ENCODE results near the gene BIN2.

The BIN2 gene

DNA sequence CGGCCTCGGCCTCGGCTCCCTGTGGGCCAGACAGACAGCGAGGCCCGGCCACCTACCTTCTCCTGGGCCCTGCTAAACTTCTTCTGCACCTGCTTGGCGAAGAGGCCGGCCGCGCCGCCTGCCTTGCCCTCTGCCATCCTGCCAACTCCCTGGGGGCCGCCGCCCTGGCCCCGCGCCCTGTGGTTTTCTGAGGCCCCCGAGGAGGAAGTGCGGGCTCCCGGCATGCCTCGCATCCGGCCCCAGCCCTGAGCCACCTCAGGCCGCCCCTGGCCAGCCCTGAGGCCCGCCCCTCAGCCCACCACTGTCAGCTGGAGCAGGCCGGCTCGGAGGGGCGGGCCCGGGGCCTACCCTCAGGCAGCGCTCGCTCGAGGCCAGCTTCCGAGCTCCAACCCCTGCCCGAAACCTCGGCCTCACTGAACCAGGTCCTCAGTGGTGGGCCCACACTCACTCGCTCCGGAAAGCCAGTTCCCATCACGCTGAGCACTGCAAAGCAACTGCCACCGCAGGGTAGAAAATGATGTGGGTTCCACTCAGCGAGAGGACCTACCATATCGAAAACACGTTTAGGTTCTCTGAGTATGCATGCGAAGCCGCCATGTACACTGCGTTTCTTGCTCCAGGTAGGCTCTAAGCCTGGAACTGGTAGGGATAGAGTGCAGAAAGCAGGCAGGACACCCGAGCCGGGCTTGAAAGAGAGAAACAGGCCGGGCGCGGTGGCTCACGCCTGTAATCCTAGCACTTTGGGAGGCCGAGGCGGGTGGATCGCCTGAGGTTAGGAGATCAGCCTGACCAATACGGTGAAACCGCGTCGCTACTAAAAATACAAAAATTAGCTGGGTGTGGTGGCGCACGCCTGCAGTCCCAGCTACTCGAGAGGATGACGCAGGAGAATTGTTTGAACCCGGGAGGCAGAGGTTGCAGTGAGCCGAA lies at the start of gene BIN2:
Gene BIN2, minus strand, starts transcription at position 209 of the 930 bp plus-strand sequence. Its CDS starts 72 bp downstream, at position 137.
- DNase-seq = peak; percentile 55

DNA sequence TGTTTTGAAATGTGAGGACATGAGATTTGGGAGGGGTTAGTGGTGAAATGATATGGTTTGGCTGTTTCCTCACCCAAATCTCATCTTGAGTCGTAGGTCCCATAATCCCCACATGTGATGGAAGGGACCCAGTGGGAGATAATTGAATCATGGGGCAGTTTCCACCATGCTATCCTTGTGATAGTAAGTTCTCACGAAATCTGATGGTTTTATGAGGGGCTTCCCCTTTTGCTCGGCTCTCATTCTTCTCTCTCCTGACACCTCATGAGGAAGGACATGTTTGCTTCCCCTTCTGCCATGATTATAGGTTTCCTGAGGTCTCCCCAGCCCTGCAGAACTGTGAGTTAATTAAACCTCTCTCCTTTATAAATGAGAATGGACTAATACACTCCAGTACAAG lies 49.2 kb upstream of the BIN2 start:
- peak; percentile 55 for DNase-seq

DNA sequence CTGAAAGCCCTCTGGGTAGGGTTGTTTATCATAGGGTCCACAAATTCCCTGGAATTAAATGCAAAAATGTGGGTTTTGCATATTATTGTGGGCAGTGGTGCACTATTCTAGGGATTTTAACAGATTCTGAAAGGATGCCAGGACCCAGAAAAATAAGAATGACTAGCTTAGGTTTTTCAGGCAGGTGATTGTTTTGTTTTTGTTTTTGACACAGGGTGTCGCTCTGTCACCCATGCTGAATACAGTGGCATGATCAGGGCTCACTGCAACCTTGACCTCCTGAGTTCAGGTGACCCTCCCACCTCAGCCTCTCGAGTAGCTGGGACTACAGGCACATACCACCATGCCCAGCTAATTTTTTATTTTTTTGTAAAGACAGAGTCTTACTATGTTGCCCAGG lies 48.0 kb upstream of the BIN2 start:
- no peak for DNase-seq

GRCh38 chr12:51371295-51371953 lies 47.5 kb upstream of the BIN2 start:
- DNase-seq = peak; percentile 52

GRCh38 chr12:51370667-51371066 lies 46.7 kb upstream of the BIN2 start:
- DNase-seq = no peak

GRCh38 chr12:51369581-51369980 lies 45.6 kb upstream of the BIN2 start:
- no peak for DNase-seq

- DNase-seq = peak; percentile 85
Observed at GRCh38 chr12:51368640-51369517, 44.9 kb upstream of the BIN2 start.

DNA sequence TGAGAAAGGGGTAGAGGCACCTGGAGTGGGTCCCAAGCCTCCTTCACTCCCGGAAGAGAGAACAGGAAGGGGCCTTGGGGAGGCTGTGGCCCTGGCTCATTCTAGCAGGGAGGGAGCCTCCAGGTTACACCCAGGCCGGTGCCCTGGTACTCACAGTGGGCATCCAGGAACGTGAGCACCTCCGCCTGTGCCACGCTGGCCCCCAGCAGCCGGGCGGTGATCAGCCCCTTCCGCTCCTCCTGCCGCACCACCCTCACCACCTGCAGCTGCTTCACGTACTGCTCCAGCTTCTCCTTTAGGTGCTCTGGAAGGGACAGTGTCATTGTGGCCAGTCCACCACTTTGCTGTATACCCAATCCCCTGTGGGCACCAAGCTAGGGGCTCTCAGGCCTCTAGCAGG lies 41.3 kb upstream of the BIN2 start:
- DNase-seq = no peak

GRCh38 chr12:51364001-51364400 lies 40.0 kb upstream of the BIN2 start:
- no peak for DNase-seq

- DNase-seq = no peak
Observed at GRCh38 chr12:51362747-51363342, 38.9 kb upstream of the BIN2 start.

DNA sequence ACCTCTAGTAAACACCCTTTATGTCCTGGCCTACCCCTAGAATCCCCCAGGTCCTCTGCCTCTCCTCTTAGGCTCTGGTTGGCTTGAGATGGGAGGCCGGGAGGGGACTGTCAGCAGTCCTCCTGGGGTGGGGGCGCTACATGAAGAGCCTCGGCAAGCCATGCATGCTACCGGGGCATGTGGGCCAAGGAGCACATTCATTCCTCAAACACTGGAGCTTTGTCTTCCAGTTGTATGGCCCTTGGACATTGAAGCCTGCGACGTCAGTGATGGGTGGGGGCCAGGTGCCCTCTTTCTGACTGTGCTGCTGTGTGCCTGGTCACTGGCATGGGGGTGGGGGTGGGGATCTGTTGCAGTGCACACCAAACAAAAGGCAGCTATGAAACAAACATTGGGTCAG lies 38.3 kb upstream of the BIN2 start:
- no peak for DNase-seq

GRCh38 chr12:51361161-51362016 lies 37.4 kb upstream of the BIN2 start:
- no peak for DNase-seq

- no peak for DNase-seq
Observed at GRCh38 chr12:51360315-51360714, 36.3 kb upstream of the BIN2 start.

GRCh38 chr12:51359851-51360250 lies 35.9 kb upstream of the BIN2 start:
- no peak for DNase-seq

DNA sequence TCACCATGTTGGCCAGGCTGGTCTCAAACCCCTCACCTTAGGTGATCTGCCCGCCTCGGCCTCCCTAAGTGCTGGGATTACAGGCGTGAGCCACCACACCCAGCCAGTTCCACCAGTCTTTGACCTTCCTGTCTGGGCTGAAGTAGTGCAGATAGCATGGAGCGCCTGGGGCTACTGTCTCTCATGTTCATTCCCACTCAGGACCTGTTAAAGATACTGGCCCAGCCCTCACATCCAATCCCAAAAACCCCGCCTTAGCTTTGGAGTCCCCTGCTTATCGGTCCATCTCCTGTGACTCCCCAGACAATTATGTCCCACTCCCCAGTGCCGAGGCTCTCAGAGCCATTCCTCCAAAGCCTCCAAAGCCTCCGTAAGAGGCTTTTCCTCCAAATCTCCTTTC lies 34.5 kb upstream of the BIN2 start:
- DNase-seq = no peak

DNA sequence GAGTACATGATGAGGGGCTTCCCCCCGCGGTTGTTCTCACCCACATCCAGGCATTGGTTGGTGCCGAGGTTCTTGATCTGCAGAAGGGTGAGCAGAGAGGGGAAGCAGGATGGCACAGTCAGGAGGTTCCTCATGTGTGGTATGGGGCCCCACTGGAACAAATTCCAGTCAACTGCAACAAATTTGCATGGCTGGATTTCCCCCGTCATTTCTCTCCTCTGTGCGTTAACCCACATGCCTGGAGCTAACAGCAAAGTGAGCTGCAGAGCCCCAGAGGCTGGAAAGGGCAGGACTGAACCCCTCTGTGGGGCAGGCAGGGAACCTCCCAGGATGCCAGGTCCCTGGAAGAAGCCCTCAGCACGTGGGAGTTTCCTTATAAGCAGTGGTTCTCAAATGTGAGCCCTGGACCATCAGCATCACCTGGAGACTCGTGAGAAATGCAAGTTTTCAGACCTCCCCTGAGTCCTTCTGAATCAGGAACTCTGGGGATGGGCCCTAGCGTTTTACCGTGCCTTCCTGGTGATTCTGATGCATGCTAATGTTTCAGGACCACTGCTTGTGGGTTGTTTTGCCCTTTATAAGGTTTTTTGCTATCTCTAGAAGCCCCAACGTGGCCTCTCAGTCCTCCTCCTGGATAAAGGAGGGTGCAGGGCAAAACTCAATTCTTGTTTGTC lies 33.5 kb upstream of the BIN2 start:
- DNase-seq = peak; percentile 66

DNA sequence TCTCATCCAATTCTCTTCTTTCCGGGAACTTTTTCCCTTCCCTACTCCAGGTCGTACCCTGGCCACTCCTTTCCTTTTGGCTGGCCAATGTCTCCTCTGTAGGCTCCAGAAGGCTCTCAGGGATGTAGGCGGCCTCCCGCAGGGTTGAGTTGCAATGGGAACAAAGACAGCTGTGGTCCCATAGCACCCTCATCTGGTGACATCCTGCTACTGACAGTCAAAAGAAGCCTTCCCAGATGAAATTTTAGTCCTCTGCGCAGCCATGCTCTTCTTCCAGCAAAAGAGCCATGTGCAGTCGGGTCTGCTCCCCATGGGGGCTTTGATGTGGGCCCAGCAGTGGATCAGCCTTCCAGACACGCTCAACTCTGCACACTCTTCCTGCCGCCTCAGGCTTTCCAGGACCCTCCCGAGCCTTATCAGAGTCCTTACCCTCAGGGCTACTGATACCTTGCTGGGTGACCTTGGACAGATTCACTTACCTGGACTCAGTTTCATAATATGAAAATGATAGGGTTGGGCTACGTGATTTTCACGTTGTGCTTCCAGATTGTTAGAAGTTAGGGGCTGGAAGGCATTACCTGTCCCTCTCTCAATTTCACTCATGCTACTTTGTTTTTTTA lies 28.0 kb upstream of the BIN2 start:
- DNase-seq = peak; percentile 56

GRCh38 chr12:51349026-51349425 lies 25.1 kb upstream of the BIN2 start:
- no peak for DNase-seq

DNA sequence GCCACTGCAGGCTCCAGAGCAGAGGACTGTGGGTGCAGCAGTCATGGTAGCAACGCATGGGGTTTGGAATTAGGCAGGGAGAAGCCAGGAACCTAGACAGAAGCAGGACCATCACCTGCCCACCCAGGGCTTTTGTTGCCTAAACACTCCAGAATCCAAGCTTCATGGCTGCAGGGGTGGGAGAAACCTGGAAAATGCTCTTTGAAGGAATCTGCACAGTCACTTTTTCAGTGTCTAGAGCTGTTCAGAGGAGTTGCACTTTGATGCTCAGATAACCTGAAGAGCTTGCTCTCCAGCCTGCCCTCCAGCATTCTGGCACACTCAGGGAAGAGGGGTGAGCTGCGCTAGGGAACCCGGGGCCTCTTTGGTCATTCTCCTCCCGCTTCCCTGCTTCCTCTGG lies 24.1 kb upstream of the BIN2 start:
- no peak for DNase-seq

GRCh38 chr12:51346581-51346980 lies 22.6 kb upstream of the BIN2 start, which contains the start of gene CELA1:
Gene CELA1 (minus strand): TSS chr12:51346679. CDS start chr12:51346638, 41 bp downstream.
- no peak for DNase-seq

DNA sequence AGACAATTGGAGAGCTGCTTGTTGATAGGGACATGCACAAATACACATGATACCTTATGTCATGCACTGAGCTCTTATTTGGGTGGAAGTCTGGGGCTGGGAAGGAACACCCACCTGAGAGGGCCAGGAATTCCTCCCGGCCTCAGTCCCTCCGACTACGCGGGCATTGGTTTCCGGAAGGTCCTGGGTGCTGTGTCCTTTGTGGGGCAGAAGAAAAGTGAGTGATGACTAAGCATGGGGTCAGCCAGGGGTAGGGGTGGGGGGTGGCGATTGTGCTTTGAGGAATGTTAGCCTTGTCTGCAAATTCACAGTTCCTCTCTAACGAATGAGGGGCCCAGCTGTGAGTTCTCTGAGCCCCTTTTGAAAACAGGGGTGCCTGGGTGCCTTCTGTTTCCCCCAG lies 21.7 kb upstream of the BIN2 start:
- no peak for DNase-seq
